ENCODE data around the gene TLE3.

The TLE3 gene

DNA sequence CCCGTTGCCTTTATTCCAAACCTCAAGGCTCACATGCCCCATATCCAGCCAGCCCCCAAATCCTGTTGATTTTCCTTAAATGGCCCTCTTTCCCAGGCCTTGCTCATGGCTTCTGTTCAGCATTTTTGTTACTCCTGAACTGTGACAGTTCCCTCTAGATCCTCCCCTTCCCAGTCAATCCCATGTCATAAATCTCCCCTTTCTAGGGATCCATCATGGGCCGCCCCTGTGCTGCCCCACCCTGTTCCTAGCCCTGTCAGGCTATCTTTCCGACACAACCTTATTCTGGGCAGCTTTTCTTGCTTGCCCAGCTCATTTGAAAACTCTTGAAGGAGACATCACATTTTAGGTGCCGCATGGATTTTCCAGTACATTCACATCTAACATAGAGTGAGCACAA lies 84.8 kb downstream of the TLE3 start:
- no peak for DNase-seq (ENCODE audit: low read depth in 1 of 2, low spot score in 1 of 2)

DNA sequence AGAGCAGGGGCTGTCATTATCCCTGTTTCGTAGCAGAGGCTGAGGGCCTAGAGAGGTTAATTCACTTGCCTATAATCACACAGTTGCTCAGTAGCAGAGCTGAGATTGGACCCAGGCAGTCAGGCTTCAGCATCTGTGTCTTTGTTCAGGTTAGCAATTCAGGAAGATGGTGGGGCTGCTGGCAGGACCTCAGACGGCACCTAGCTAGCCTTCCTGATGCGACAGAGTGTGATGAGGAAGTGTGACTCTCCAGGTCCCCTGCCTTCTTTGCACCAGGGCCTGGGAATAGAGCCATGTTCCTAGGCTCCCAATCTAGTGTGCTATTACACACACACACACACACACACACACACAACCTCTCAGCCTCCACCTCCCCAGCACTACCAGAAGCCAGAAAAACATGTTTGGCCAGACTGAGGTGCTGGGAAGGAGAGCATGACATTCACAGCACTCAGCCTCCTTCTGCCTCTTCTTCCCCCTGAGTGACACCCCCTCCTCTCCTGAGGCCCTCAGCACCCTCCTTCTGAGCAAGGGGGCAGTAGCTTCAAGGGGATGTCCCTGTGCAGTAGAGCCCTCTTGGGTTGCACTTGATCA lies 88.9 kb downstream of the TLE3 start:
- DNase-seq (ENCODE audit: low read depth in 1 of 2, low spot score in 1 of 2), result no peak

DNA sequence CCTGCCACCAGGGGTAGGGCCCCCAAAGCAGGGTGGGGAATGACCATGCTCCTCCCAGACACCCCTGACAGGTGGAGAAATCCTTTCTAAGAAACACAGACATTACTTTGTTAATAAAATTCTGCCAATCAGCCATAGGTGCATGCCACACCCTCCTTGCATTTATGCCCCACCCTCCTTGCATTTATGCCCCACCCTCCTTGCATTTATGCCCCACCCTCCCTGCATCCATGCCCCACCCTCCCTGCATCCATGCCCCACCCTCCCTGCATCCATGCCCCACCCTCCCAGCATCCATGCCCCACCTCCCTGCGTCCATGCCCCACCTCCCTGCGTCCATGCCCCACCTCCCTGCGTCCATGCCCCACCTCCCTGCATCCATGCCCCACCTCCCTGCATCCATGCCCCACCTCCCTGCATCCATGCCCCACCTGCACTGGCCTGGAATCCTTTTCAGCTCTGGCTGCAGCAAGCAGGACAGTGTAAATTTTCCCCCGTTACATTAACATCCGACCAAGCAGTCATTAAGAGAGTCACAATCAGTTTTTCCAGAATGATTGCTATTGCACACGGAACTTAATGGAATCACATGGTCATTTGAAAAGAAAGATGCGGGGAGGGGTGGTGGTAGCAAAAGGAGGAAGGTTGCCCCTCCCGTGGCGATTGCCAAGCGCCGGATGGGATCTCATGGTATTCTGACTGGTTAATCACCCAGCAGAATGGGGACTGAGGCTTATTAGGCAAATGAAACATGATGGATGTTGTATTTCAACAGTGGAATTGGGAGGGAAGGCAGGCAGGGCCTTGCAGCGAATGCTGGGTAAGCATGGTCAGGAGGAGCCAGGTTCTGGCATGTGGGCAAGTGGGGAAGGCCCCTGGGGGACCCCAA lies 91.2 kb downstream of the TLE3 start:
- no peak for DNase-seq (ENCODE audit: low read depth in 1 of 2, low spot score in 1 of 2)

DNA sequence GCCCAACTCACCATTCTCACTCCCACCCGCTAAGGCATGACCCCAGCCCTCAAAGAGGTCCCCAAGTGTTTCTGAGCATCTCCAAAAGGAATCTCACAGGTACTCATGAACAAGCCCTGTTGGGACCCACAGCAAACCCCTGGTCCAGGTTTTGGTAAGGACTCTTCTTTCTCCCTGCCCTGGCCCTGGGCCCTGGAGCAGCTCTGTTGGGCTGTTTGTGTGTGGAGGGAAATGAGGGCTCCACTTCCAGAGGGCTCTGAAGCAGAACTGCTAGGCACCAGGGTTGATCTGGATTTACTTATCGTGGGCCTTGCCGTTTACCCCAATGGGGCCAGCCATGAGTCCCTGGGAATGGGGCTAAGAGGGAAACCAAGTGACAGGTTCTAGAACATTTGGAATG lies 92.9 kb downstream of the TLE3 start:
- no peak for DNase-seq (ENCODE audit: low read depth in 1 of 2, low spot score in 1 of 2)

DNA sequence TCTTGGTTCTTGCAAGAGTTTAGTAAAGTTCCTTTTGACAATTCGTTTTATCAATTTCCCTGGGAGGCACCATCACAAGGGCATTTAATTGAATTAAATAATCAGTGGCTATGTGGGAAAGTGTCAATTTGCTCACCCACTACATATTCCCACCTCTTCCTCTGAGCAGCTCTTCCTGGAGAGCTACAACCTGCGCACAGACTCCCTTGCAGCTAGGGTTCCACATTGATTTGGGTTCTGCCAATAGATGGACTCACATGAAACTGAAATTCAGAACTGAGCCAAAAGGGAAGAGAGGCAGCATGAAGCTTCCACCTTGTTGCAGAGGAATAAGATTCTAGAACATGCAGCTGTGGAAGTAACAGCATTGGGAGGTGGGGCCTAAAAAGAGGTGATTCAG lies 94.8 kb downstream of the TLE3 start:
- no peak for DNase-seq (ENCODE audit: low read depth in 1 of 2, low spot score in 1 of 2)

DNA sequence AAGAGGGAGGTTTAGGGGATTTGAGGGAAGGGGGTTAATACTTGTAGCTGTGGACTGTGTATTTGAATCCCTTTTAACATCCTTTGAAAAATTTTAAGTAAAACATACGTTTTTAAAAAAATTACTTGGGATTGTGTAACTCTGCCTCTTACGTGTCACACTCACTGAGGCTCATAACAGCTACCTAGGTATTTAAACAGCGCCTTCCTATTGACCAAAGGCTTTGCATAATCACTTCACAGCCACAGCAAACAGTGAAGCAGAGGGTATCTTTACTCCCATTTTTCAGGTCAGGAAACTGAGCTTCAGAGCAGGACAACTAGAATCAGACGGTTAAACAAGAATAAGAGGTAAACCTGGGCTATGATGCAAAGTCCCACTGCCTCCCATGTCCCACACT lies 95.9 kb downstream of the TLE3 start:
- DNase-seq (ENCODE audit: low read depth in 1 of 2, low spot score in 1 of 2), result no peak

DNA sequence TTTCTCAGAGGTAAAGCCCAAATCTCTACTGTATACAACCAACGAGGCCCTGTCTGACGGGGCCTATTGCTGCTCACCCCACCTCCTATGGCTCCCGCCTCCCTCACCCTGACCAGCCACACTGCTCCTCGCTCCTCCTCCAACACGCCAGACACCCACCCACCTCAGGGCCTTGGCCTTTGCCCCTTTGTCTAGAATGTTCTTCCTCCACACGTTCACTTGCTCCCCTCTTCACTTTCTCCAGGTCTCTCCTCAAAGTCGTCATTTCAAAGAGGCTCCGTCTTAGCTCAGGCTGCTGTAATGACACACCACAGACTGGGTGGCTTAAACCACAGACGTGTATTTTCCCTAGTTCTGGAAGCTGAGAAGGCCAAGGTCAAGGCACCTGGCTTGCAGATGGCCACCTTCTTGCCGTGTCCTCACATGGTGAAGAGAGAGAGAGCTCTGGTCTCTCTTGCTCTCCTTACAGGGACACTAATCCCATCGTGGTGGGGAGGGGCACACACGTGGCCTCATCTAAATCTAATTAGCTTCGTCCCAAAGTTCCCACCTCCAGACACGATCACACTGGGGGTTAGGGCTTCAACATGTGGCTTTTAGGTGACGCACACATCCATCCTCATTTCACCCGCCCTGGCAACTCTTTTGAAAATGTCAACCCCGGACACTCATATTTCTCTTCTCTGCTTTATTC lies 98.2 kb downstream of the TLE3 start:
- DNase-seq (ENCODE audit: low read depth in 1 of 2, low spot score in 1 of 2), result no peak

DNA sequence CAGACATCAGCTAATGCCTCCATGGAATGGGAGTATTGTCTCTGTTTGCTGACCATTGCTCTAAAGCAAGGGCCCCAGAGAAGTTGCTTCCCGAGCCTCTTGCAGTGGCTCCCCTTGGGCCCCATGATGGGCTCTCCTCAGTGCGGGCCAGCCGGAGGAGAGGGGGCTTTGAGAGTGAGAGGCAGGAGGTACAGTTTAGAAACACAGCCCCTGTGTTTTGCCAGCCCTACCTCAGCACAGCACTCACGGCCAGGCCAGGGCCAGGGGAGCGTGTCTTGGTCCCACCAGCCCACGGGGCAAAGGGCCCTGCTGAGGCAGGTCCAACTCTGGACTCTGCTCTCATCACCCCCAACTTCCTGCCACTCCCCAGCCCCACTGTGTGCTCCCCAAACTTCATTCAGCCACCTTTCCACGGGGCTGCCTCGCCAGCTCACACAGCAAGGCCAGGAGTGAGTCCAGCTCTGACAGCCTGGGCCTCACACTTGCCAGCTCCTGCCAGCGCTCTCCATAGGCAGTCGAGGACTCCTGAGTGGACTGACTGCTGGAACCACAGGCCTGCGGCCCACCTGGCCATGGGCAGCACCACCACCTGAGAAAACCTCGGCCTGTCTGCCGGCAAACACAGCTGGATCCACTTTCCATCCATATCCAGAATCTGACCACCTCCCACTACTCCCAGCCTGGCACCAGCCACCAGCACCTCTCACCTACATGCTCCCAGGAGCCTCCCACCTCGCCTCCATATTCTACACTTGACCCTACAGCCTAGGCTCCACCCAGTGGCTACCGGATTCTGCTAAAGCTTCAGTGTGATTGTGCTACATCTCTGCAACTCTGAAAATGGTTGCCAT lies 99.0 kb downstream of the TLE3 start:
- no peak for DNase-seq (ENCODE audit: low read depth in 1 of 2, low spot score in 1 of 2)

DNA sequence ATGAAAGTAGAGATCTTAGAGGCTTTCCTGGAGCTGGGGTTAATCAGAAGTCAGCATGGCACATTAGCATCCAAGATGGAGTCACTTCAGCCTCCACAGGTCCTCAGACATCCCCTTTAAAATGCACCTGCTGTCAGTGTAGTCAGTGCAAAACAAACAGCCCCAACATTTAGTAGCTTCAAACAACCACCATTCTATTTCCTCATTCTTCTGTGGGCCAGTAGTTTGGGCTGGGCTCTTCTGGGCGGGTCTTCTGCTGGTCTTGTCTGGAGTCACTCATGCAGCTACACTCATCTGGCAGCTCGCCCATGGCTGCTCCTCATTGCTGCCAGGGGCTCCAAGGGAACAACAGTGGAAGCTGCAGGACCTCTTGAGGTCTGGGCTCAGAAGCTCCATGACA lies 99.9 kb downstream of the TLE3 start:
- DNase-seq (ENCODE audit: low read depth in 1 of 2, low spot score in 1 of 2), result no peak
